ENCODE results near the gene ZNF264.
"Not testable (repeated sequence)": the region's sequence is repeated elsewhere in the genome, so short reads cannot be mapped to it uniquely, and the experiment has no call there.

Gene ZNF264

DNA sequence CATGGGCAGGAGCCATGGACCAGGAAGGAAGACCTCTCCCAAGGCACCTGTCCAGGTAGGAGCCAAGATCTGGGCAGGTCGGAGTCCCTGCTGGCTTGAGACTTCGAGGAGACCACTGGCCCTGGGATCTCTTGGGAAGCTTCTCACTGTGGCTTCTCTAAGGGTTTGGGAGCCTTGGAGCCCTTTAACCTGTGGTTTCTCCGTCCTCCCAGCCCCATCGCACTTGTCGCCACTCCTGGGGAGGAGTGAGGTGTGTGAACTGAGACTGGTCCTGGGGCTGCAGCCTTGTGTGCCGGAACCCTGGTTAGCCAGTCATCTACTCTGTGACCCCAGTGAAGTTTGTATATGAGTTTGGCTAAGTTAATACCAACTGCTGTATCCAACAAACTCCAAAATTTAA is 57.3 kb downstream of the ZNF264 start:
- no peak for DNase-seq

DNA sequence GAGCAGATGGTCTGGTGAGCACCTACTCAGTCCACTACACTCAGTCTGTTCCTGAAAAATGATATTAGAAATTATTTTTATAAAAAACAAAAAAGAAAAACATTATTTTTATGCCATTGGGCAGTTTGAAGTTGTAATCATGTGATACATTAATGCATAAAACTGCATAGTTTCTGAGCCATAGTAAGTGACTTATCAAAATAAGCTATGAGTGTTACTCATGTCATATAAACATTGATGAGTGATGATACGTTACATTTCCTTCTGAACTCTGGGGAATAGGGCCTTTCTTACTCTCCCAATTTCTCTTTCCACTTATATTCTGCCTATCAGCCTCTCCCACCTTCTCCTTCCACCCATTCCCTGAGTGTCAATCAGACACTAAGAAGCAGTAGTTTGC is 58.0 kb downstream of the ZNF264 start:
- DNase-seq = no peak

DNA sequence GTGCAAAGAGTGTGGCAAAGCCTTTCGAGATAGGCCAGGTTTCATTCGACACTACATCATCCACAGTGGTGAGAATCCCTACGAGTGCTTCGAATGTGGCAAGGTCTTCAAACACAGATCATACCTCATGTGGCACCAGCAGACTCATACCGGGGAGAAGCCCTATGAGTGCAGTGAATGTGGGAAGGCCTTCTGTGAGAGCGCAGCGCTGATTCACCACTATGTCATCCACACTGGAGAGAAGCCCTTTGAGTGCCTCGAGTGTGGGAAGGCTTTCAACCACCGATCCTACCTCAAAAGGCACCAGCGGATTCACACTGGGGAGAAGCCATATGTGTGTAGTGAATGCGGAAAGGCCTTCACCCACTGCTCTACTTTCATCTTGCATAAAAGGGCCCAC is 62.5 kb downstream of the ZNF264 start:
- DNase-seq = not testable (repeated sequence)

DNA sequence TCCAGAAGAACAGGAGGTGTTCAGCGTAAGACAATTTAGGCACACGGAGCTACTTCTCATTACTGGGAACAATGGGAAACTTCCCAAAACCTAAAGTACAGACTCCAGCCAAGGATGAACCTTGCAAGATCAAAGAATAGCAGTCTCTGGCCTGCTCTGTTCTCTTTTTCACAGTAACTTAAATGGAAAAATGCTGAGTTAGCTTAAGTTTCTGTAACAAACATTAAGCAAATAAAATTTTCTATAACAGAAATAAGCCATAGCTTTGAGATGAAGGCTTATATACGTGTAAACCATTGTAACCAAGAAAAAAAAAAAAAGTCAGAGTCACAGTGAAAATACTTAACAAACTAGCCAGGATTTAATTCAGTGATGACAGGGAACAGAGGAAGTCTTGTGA is 70.7 kb downstream of the ZNF264 start:
- no peak for DNase-seq

GRCh38 chr19:57263244-57263741 is 72.0 kb downstream of the ZNF264 start:
- no peak for DNase-seq

DNA sequence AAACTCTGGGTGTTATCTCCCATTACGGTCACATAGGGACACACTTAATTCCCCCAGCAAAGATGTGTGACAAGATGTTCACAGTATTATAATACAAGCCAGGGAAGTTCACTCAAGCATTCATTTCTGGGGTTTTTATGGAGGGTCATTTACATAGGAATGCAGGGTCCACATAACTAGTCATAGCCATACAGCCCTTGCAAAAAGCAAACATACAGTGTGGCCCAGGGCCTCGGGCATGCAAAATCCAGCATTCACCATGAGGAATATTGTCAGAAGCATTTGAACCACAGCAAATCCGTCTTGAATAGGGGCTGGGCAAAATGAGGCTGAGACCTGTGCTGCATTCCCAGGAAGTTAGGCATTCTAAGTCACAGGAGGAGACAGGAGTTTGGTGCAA is 76.0 kb downstream of the ZNF264 start:
- DNase-seq = no peak

DNA sequence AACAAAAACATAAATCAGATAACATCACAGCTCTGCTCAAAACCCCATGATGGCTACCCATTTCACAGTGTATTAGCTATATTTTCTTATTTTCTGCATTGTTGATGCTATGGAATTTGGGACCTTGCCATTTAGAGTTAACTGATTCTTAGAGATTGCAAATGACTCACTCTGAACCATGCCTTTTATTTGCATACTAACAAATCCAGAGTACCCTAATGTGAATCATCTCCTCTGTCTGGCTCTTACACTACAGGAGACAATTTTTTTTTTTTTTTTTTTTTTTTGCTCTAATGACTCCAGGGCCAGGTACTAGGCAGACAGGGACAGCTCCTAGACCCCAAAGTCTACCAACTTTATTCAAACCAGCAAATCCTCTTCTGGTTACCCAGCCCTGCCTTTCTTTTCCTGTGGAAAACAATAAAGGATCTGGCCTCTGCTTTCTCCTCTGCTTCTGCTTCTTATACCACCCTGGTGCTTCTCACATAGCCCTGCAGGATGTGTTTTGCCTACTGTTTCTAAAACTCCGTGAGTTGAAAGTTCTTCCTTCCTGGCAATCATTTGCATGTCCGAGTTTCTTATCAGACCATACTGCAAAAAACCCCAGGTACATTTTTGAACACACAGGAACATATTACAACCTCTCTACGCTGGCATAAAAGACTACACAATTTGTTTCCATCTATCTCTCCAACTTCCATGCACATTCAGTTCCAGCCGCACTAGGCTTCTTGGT is 78.4 kb downstream of the ZNF264 start:
- DNase-seq = no peak

- DNase-seq = no peak
These were observed 80.0 kb downstream of the ZNF264 start for GRCh38 chr19:57271280-57271679.

Data from CD4-positive, alpha-beta T cell treated with Interleukin-21 for 1 hour (primary cell).